Hepatocyte (in vitro differentiated cells): ENCODE measurements around the gene SNF8.

Source experiments
- EZH2 ChIP-seq: fragments of 200-600 bp; sonication (generic); IDR thresholded peaks from 2 replicates; pipeline ENCODE4 v1.6.1; 2016; ENCODE audit warnings: antibody characterized with exemption, mild to moderate bottlenecking, borderline replicate concordance
- EZH2phosphoT487 ChIP-seq: fragments of 200-600 bp; sonication (generic); IDR thresholded peaks from one replicate; pipeline ENCODE4 v1.6.1; 2018; ENCODE audit warnings: antibody characterized with exemption, mild to moderate bottlenecking, low read depth, moderate library complexity; ENCODE audit not compliant: unreplicated experiment, severe bottlenecking

DNA sequence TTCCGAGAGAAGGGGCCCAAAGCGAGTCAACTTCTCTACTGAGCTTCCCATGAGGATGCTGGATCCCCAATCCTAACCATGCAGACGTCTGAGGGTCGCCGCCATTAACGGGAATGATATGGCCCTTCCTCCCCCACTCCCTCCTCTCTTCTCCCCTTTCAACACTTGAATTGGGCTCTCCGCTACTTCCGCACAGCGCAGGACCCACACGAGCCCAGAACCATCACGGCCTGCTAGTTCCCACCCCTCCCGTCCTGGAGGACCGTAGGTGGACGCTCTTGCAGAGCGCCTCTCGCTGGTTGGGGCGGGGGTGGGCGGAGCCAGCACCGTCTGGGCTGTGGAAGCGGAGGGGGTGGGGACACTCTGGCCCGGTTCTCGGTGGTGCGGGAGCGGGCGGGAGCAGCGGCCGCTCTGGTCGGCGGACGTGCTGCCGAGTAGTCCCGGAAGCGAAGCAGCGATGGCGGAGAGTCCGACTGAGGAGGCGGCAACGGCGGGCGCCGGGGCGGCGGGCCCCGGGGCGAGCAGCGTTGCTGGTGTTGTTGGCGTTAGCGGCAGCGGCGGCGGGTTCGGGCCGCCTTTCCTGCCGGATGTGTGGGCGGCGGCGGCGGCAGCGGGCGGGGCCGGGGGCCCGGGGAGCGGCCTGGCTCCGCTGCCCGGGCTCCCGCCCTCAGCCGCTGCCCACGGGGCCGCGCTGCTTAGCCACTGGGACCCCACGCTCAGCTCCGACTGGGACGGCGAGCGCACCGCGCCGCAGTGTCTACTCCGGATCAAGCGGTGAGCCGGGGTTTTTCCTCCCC lies 36.4 kb downstream of the SNF8 start, which contains the start of gene UBE2Z:
- no peak for TF ChIP-seq EZH2
- no peak for TF ChIP-seq EZH2phosphoT487
